PC-3 (cell line): ENCODE data around the gene RUBCN.
"Not testable (repeated sequence)": the region's sequence is repeated elsewhere in the genome, so short reads cannot be mapped to it uniquely, and the experiment has no call there.

Experiments
- EZH2 ChIP-seq: fragments of 300-600 bp; sonication (generic); IDR thresholded peaks from one replicate; pipeline ENCODE4 v1.6.1; 2017; ENCODE audit warnings: antibody characterized with exemption, mild to moderate bottlenecking, low read length; ENCODE audit not compliant: unreplicated experiment
- EZH2phosphoT487 ChIP-seq: fragments of 300-600 bp; sonication (generic); IDR thresholded peaks from 2 replicates; pipeline ENCODE4 v1.6.1; 2018; ENCODE audit warnings: mild to moderate bottlenecking, antibody characterized with exemption, low read length, borderline replicate concordance
- TF ChIP-seq, protein P1 (sequence below): fragments of 300-600 bp; sonication (generic); conservative IDR thresholded peaks from 2 replicates; pipeline ENCODE4 v1.5.1; 2017; ENCODE audit warnings: antibody characterized with exemption, low read depth, mild to moderate bottlenecking, low read length

DNA sequence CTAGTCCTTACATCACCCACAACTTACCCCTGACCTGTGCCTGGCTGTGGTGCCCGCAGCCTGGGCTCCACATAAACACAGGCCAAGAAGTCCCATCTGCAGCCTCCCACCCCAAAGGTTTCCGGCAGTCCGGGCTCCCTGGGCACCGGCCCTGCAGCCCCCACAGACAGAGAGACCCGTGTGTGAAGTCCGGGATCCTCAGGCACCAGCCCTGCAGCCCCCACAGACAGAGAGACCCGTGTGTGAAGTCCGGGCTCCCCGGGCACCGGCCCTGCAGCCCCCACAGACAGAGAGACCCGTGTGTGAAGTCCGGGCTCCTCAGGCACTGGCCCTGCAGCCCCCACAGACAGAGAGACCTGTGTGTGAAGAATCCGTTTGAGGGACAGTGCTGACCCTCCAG is 78.0 kb downstream of the RUBCN start:
- TF ChIP-seq, protein P1, sequence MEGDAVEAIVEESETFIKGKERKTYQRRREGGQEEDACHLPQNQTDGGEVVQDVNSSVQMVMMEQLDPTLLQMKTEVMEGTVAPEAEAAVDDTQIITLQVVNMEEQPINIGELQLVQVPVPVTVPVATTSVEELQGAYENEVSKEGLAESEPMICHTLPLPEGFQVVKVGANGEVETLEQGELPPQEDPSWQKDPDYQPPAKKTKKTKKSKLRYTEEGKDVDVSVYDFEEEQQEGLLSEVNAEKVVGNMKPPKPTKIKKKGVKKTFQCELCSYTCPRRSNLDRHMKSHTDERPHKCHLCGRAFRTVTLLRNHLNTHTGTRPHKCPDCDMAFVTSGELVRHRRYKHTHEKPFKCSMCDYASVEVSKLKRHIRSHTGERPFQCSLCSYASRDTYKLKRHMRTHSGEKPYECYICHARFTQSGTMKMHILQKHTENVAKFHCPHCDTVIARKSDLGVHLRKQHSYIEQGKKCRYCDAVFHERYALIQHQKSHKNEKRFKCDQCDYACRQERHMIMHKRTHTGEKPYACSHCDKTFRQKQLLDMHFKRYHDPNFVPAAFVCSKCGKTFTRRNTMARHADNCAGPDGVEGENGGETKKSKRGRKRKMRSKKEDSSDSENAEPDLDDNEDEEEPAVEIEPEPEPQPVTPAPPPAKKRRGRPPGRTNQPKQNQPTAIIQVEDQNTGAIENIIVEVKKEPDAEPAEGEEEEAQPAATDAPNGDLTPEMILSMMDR, result not testable (repeated sequence)
- not testable (repeated sequence) for TF ChIP-seq EZH2phosphoT487, EZH2
